Aorta (tissue), 5 donors: ENCODE data around the gene RIC1. TPM values are rescaled to one million over a fixed set of nuclear protein-coding genes. Genes with fewer than 3 reads are reported as not detected.

ENCODE experiments used
- ATAC-seq: fragments of 200-7000 bp; cut with Tn5 transposase; one replicate; pipeline ENCODE4 v1.9.1; 2022; ENCODE audit warnings: moderate library complexity; ENCODE audit not compliant: low FRiP score
- DNase-seq, 2 donors: peaks; one replicate each; pipeline ENCODE4 v3.0.0-alpha.2; 2020
- H3K27ac ChIP-seq, 2 donors: one replicate each; pipeline ENCODE4 v1.5.1; 2013; ENCODE audit warnings: low read length in 2 of 2, mild to moderate bottlenecking in 2 of 2, moderate library complexity in 2 of 2, control low read depth in 1 of 2, inconsistent platforms in 1 of 2, low read depth in 1 of 2
- H3K27me3 ChIP-seq, 2 donors: one replicate each; pipeline ENCODE4 v1.6.1; 2013; ENCODE audit warnings: control low read depth in 1 of 2, low read length in 1 of 2, mild to moderate bottlenecking in 1 of 2, moderate library complexity in 1 of 2; ENCODE audit not compliant: insufficient read depth in 2 of 2, control insufficient read depth in 1 of 2
- H3K36me3 ChIP-seq, 2 donors: one replicate each; pipeline ENCODE4 v1.6.1; 2013; ENCODE audit warnings: control low read depth in 1 of 2, low read length in 1 of 2, mild to moderate bottlenecking in 1 of 2; ENCODE audit not compliant: insufficient read depth in 2 of 2, control insufficient read depth in 1 of 2
- H3K4me1 ChIP-seq, 2 donors: one replicate each; pipeline ENCODE4 v1.6.1; 2013; ENCODE audit warnings: low read length in 2 of 2, control low read depth in 1 of 2, mild to moderate bottlenecking in 1 of 2, moderate library complexity in 1 of 2; ENCODE audit not compliant: insufficient read depth in 2 of 2, control insufficient read depth in 1 of 2
- H3K4me3 ChIP-seq, 2 donors: one replicate each; pipeline ENCODE4 v1.5.1; 2013; ENCODE audit warnings: low read length in 2 of 2, control low read depth in 1 of 2, mild to moderate bottlenecking in 1 of 2
- H3K9me3 ChIP-seq: one replicate; pipeline ENCODE4 v1.6.1; 2013; ENCODE audit warnings: mild to moderate bottlenecking, low read length; ENCODE audit not compliant: control insufficient read depth
- WGBS, 2 donors: extraction: QIAGEN DNeasy Blood & Tissue Kit; methylation state at CpG; one replicate each; pipeline ENCODE4 v1.1.7; 2013; 5-methylcytosine and 5-hydroxymethylcytosine counted together
- intact Hi-C, 2 donors: fragments of 100-400 bp; cut with DNase I; formaldehyde crosslinking; loops; one replicate each; pipeline versions ENCODE4 v1.14.2 to v1.15.0; 2022
- polyA plus RNA-seq, 2 donors: library from polyadenylated mRNA; stranded (reverse); fragments of 200-250 nt; gene quantifications; one replicate each; pipeline ENCODE4 v1.2.3, GENCODE V29; 2013
- total RNA-seq, 2 donors: library from RNA; stranded (reverse); fragmentation: NEBNext Ultra II Directional; extraction: Animal tissue kit (Norgen Biotek cat#: 25700); gene quantifications; one replicate each; pipeline ENCODE4 v1.2.1, GENCODE V29; 2021
- donor health status: healthy with polysubstance abuse.
- donor health status: Bipolar disorder and iron deficiency.
- donor health status: DM: no; HTN: no; CAD: no.
- donor health status: DM: no; HTN: no; CAD: no.
- donor health status: DM: yes; HTN: yes; CAD: no.

Gene RIC1
- total and polyA plus RNA-seq, 4 donors, result 3.0 to 36.7 (median 17.3) TPM

GRCh38 chr9:5593904-5594303, 35.0 kb upstream of the RIC1 start:
- intact Hi-C loops, result loop anchor here (10.0 kb wide), 1 partner anchor 839 kb away; no protein-coding TSS in a partner anchor
- no peak for ATAC-seq
- 79 to 85% methylated on average over 2 of the region's 2 CpGs for WGBS, 2 donors

DNA sequence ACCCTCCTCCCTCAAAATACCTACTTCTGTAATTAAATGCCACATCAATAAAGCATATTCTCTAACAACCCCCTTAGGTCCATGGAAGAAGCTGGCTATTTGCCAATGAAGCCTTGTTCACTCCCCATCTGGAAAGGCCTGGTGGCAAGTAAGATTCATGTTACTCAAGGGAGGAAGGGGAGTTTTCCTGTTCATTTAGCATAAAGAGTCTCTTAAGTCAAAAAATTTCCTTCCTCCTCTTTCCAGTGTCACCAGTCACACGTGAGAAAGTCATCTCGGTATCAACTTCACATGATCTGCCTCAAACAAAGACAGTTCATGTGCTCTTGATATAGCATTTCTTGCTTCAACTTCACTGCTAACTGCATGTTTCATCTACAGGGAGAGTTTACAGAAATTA, 32.7 kb upstream of the RIC1 start:
- 66 to 70% methylated on average over 2 of the region's 2 CpGs for WGBS, 2 donors
- Histone ChIP-seq H3K4me1 (no peaks in the 10 kb centered on the region), H3K27me3 (no peaks in the 10 kb centered on the region), H3K36me3 (no peaks in the 10 kb centered on the region), H3K9me3 (no peaks in the 10 kb centered on the region), H3K4me3 (no peak overlapping the region), H3K27ac (no peak overlapping the region)
- ATAC-seq (no peak), DNase-seq (no peak)
- intact Hi-C loops, result loop anchor here (5.0 to 10.0 kb wide), 2 partner anchors 409 to 841 kb away; partner anchors contain the start of gene INSL6 (in 1 of the 2)

More at GRCh38 chr9:5593904-5594303, 35.0 kb upstream of the RIC1 start:
- Histone ChIP-seq H3K27me3 (no peaks in the 10 kb centered on the region), H3K36me3 (no peaks in the 10 kb centered on the region), H3K27ac (no peak overlapping the region), H3K4me3 (no peak overlapping the region), H3K4me1 (no peaks in the 10 kb centered on the region), H3K9me3 (no peaks in the 10 kb centered on the region)
- no peak for DNase-seq

DNA sequence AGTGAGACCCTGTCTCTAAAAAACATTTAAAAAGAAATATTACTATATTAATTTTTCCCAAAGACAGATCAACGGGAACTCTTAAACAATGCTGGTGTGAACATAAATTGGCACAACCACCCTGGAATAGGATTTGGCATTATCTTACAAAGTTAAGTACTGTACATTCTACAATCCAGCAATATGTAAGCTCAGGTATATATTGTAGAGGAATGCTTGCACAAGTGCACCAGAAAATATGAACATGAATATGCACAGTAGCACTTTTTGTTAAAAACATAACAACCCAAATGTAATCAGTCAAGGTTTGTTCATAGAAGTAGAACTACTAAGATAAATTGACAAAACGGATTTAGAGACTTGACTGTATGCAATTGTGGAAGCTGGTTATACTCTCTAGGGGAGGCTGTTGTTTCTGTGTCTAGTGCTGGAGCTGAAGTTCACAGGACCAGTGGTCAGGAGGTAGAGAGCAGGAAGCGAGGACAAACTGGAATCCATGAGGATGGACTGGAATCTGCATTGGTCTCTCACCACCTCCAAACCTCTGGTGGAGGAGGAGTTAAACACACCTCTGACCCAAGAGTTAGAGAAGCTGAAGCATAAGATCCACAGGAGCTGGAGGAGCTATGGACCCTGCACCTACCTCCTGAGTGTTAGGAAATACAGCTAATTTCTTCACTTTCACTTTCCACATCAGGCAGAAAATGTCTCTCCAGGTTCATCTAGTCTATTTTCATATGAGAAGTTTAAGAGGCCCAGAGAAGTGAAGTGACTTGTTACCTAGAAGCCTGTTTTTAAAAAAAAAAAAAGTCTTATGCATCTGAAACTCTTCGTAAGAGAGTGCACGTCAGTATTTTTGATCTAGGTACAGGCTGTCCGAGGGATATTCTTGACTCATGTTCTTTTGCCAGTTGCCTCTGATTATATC, 20.3 kb upstream of the RIC1 start:
- no peaks in the 10 kb centered on the region for H3K9me3 ChIP-seq
- no peaks in the 10 kb centered on the region for H3K36me3 ChIP-seq
- H3K4me1 ChIP-seq, result peaks cover 0 to 2% of the 10 kb centered on the region in 2 donors
- peak overlapping the region; percentile 67 to 94 for H3K4me3 ChIP-seq
- WGBS, 2 donors, result 9 to 17% methylated on average over 6 of the region's 6 CpGs
- intact Hi-C loops, result loop anchor here in 1 of 2 donors (10.0 kb wide), 1 partner anchor 424 kb away; the partner anchor contains the start of gene INSL6
- H3K27me3 ChIP-seq, result no peaks in the 10 kb centered on the region
- DNase-seq, result no peak
- peak; percentile 78 for ATAC-seq
- H3K27ac ChIP-seq, result peak overlapping the region; percentile 92 to 93

DNA sequence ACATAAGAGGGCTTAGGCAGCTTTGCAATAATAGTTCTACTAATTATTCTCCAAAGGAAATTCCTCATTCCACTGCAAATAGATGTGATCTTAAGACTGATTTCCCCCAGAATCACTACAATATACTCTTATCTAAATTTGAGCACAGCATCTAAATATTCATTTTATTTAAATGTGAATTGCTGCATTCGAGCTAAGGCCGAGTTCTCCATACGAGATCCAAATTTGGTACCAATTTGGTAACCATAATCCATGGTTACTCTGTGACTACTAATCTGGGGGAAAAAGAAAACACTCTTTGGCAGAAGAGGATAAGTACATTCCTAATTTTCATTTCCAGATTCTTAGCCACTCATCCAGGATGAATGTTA, 19.7 kb upstream of the RIC1 start:
- no peaks in the 10 kb centered on the region for H3K27me3 ChIP-seq
- H3K27ac ChIP-seq, result peak overlapping the region in 1 of 2 donors; percentile 93
- no peak for ATAC-seq
- intact Hi-C loops, result loop anchor here in 1 of 2 donors (10.0 kb wide), 1 partner anchor 424 kb away; the partner anchor contains the start of gene INSL6
- H3K36me3 ChIP-seq, result no peaks in the 10 kb centered on the region
- WGBS, 2 donors, result 3 to 9% methylated on average over 3 of the region's 3 CpGs
- DNase-seq, result no peak
- H3K4me1 ChIP-seq, result peaks cover 0 to 2% of the 10 kb centered on the region in 2 donors
- H3K4me3 ChIP-seq, result peak overlapping the region; percentile 67 to 94
- H3K9me3 ChIP-seq, result no peaks in the 10 kb centered on the region

DNA sequence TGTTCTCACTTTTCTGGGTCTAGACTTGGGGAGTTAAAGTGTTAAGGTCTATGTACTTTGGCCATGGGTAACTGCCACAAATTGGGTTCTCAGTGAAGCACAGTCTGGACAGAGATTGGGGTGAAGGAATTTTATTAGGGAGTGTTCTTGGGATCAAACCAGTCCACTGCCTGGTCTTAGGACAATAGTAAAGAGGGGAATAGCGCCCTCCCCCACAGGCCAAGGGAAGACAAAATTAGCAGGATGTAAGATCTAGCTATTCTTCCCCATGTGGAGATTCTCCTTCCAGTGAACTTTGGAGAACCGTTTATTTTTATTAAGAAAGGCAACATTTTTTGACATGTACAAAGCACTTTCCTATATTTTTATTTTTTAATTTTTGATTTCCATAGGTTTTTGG, 18.4 kb upstream of the RIC1 start:
- no peaks in the 10 kb centered on the region for H3K9me3 ChIP-seq
- no peaks in the 10 kb centered on the region for H3K27me3 ChIP-seq
- peaks cover 0 to 2% of the 10 kb centered on the region in 2 donors for H3K4me1 ChIP-seq
- DNase-seq, result no peak
- intact Hi-C loops, result no loop called here
- 56 to 62% methylated on average over 2 of the region's 2 CpGs for WGBS, 2 donors
- no peak overlapping the region for H3K4me3 ChIP-seq
- H3K27ac ChIP-seq, result peak overlapping the region in 1 of 2 donors; percentile 48
- H3K36me3 ChIP-seq, result no peaks in the 10 kb centered on the region
- ATAC-seq, result no peak

DNA sequence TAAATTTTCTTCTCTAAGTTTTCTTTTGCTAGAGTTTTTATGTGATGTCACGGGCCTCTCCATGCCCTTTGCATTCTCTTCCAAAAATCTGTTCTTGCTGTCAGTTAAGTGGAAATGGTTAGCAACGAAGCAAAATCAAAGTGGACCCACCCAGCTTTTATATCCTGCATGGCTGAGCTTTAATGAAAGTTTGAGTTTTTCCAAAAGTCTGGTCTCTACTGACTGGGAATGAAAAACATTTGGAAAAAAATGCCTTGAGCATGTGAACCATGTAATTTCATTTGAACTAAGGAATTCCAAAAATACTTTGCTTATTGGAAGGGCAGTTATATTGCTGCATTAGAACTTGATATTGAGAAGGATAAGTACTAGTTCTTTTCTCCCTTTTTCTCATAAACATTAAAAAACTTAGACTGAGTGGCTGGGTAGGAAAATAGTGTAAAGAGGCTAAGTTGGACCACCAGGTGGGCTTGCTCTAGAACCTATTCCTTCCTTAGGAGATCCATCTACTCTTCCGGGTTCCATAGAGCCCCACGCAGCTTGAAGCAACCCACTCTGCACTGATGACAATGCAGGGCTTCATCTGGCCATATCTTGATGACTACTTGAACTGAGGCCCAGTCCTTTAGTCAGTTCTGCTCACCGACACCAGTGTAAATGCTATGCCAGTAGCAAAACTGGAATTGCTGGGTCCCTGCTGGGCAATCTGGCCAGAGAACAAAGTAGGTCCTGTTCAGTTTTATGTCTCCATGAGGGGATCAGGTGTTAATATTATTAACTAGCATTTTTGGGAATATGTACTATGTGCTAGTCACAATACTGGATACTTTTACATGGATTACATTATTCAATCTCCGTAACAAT, 17.4 kb upstream of the RIC1 start:
- H3K4me3 ChIP-seq, result no peak overlapping the region
- WGBS, 2 donors, result 54 to 59% methylated on average over 6 of the region's 6 CpGs
- intact Hi-C loops, result no loop called here
- no peaks in the 10 kb centered on the region for H3K9me3 ChIP-seq
- H3K27ac ChIP-seq, result peak overlapping the region in 1 of 2 donors; percentile 37
- H3K4me1 ChIP-seq, result peaks cover 0 to 2% of the 10 kb centered on the region in 2 donors
- no peaks in the 10 kb centered on the region for H3K36me3 ChIP-seq
- ATAC-seq (no peak), DNase-seq (no peak)
- H3K27me3 ChIP-seq, result no peaks in the 10 kb centered on the region

DNA sequence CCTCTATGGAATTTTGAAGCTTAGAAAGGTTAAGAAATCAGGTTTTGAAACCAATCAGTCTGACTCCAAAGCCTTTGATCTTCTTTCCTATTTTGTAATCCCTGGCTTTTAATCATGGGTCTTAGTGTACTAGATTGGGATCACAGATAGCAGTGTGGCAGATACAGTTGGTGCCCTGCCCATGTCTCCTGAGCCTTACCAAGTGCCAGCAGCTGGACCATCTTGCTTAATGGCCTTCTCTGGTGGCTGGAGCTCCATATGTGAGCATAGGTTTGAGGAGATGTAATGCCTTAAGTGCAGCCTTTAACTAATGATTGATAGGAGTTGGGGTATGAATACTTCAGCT, 16.7 kb upstream of the RIC1 start:
- ATAC-seq (no peak), DNase-seq (no peak)
- Histone ChIP-seq H3K4me3 (no peak overlapping the region), H3K9me3 (no peaks in the 10 kb centered on the region), H3K27ac (no peak overlapping the region), H3K36me3 (no peaks in the 10 kb centered on the region), H3K27me3 (no peaks in the 10 kb centered on the region), H3K4me1 (peaks cover 0 to 2% of the 10 kb centered on the region in 2 donors)
- intact Hi-C loops, result no loop called here

- no peak for ATAC-seq
- Histone ChIP-seq H3K27ac (no peak overlapping the region), H3K27me3 (no peaks in the 10 kb centered on the region), H3K4me3 (no peak overlapping the region), H3K4me1 (no peaks in the 10 kb centered on the region), H3K36me3 (no peaks in the 10 kb centered on the region), H3K9me3 (no peaks in the 10 kb centered on the region)
- intact Hi-C loops, result no loop called here
- 98% methylated on average over 4 of the region's 4 CpGs for WGBS, 2 donors
- no peak for DNase-seq
Measured at GRCh38 chr9:5614192-5614591, 14.7 kb upstream of the RIC1 start.
